GM12892 (cell line): ENCODE results near the gene TSPAN9.

Experiments used
- POLR2A ChIP-seq: IDR thresholded peaks from 2 replicates; pipeline ENCODE4 v1.6.1; 2011; ENCODE audit warnings: low read depth, low read length, control low read depth
- POLR2AphosphoS5 ChIP-seq: IDR thresholded peaks from 2 replicates; pipeline ENCODE4 v1.6.1; 2011; ENCODE audit warnings: low read depth, low read length, control low read depth
- TAF1 ChIP-seq: IDR thresholded peaks from 2 replicates; pipeline ENCODE4 v1.6.1; 2011; ENCODE audit warnings: low read depth, mild to moderate bottlenecking, control low read depth, low read length, borderline replicate concordance

GRCh38 chr12:3220382-3221321, 143.5 kb downstream of the TSPAN9 start:
- TF ChIP-seq POLR2A (no peak), POLR2AphosphoS5 (no peak), TAF1 (no peak)
